SK-N-SH (cell line): ENCODE results near the gene CRYBG2. TPM values are rescaled to one million over a fixed set of nuclear protein-coding genes. Genes with fewer than 3 reads are reported as not detected.

Source experiments
- CTCF ChIA-PET: fragments of 300-600, 350-600 bp; formaldehyde crosslinking; extraction: SDS; loops from one replicate; lab custom pipeline; 2021; lab: Yijun Ruan, JAX
- POLR2A ChIA-PET: fragments of 350-600 bp; sonication (Branson Sonifier 250); formaldehyde crosslinking; extraction: SDS; loops from one replicate; lab custom pipeline; 2020; ENCODE audit warnings: antibody characterized with exemption, inconsistent platforms; lab: Yijun Ruan, JAX
- DNase-seq: peaks from one replicate; pipeline ENCODE4 v3.0.0; 2012
- H2AFZ ChIP-seq: fragments of 200-600 bp; sonication (generic); 2 replicates; pipeline ENCODE4 v1.8.1; 2016; ENCODE audit warnings: antibody characterized with exemption, mild to moderate bottlenecking, low read depth
- H3F3A ChIP-seq: fragments of 200-600 bp; sonication (generic); replicated peaks from 2 replicates; pipeline ENCODE3; 2016; ENCODE audit warnings: antibody characterized with exemption, mild to moderate bottlenecking; ENCODE audit not compliant: insufficient read depth
- H3K27ac ChIP-seq, 2 experiments: fragments of 200-500 bp in 1 of 2; fragments of 200-600 bp in 1 of 2; sonication (Bioruptor generic) in 1 of 2; sonication (generic), shearing (Covaris generic) in 1 of 2; 2 replicates each; pipeline versions ENCODE4 v1.5.1 to v1.6.1; 2014 to 2016; ENCODE audit warnings: low read depth in 2 of 2, inconsistent platforms in 1 of 2, low read length in 1 of 2, mild to moderate bottlenecking in 1 of 2, mixed read lengths in 1 of 2
- H3K27me3 ChIP-seq: fragments of 200-600 bp; sonication (generic), shearing (Covaris generic); 2 replicates; pipeline ENCODE4 v1.6.1; 2016; ENCODE audit warnings: mixed run types; ENCODE audit not compliant: insufficient read depth
- H3K36me3 ChIP-seq, 2 experiments: fragments of 200-500 bp in 1 of 2; fragments of 200-600 bp in 1 of 2; sonication (Bioruptor generic) in 1 of 2; sonication (generic) in 1 of 2; replicated peaks in 1 of 2; 2 replicates each; pipeline versions ENCODE3 to v1.5.1; 2014 to 2016; ENCODE audit warnings: low read length in 1 of 2, mild to moderate bottlenecking in 1 of 2; ENCODE audit not compliant: insufficient read depth in 2 of 2, control insufficient read depth in 1 of 2
- H3K4me1 ChIP-seq, 2 experiments: fragments of 200-500 bp in 1 of 2; fragments of 200-600 bp in 1 of 2; sonication (Bioruptor generic) in 1 of 2; sonication (generic), shearing (Covaris generic) in 1 of 2; 2 replicates each; pipeline versions ENCODE4 v1.5.1 to v1.6.1; 2014 to 2016; ENCODE audit warnings: low read depth in 1 of 2, low read length in 1 of 2, mixed run types in 1 of 2; ENCODE audit not compliant: insufficient read depth in 2 of 2, control insufficient read depth in 1 of 2
- H3K4me2 ChIP-seq: fragments of 200-600 bp; sonication (generic), shearing (Covaris generic); 2 replicates; pipeline ENCODE4 v1.6.1; 2017; ENCODE audit warnings: mixed run types
- H3K4me3 ChIP-seq, 2 experiments: fragments of 200-500 bp in 1 of 2; fragments of 200-600 bp in 1 of 2; sonication (Bioruptor generic) in 1 of 2; sonication (generic), shearing (Covaris generic) in 1 of 2; 2 replicates each; pipeline versions ENCODE4 v1.5.1 to v1.8.1; 2014 to 2016; ENCODE audit warnings: low read depth in 2 of 2, inconsistent platforms in 1 of 2, low read length in 1 of 2, mild to moderate bottlenecking in 1 of 2, mixed read lengths in 1 of 2, moderate library complexity in 1 of 2
- H3K79me2 ChIP-seq: fragments of 200-600 bp; sonication (generic); 2 replicates; pipeline ENCODE4 v1.8.1; 2017; ENCODE audit warnings: mild to moderate bottlenecking; ENCODE audit not compliant: insufficient read depth
- H3K9ac ChIP-seq: fragments of 200-600 bp; sonication (generic); 2 replicates; pipeline ENCODE4 v1.6.1; 2017; ENCODE audit warnings: mixed run types
- H3K9me2 ChIP-seq: fragments of 200-600 bp; sonication (generic); 2 replicates; pipeline ENCODE4 v1.6.1; 2017; ENCODE audit warnings: mixed run types
- H3K9me3 ChIP-seq: fragments of 200-600 bp; sonication (generic); 2 replicates; pipeline ENCODE4 v1.6.1; 2017; ENCODE audit warnings: mixed run types, mild to moderate bottlenecking, moderate library complexity
- H4K20me1 ChIP-seq: fragments of 200-600 bp; sonication (generic); 2 replicates; pipeline ENCODE4 v1.6.1; 2017; ENCODE audit warnings: mild to moderate bottlenecking, mixed run types; ENCODE audit not compliant: insufficient read depth
- CHD2 ChIP-seq: fragments of 150-350 bp; IDR thresholded peaks from 2 replicates; pipeline ENCODE4 v1.6.1; 2018; ENCODE audit warnings: low read length; ENCODE audit not compliant: partially characterized antibody
- FOSL2 ChIP-seq: IDR thresholded peaks from 2 replicates; pipeline ENCODE4 v1.4.0; 2012; ENCODE audit warnings: low read depth, mild to moderate bottlenecking, moderate library complexity, borderline replicate concordance
- FOXJ3 ChIP-seq: sonication (generic); formaldehyde crosslinking; IDR thresholded peaks from 2 replicates; pipeline ENCODE4 v1.5.1; 2020; ENCODE audit warnings: mild to moderate bottlenecking, missing genetic modification reagents
- FOXM1 ChIP-seq: IDR thresholded peaks from 2 replicates; pipeline ENCODE4 v1.4.0; 2012; ENCODE audit warnings: low read depth, mild to moderate bottlenecking
- IRF3 ChIP-seq: fragments of 150-350 bp; IDR thresholded peaks from 2 replicates; pipeline ENCODE4 v1.6.1; 2016; ENCODE audit warnings: mild to moderate bottlenecking, low read depth, low read length
- MXI1 ChIP-seq: IDR thresholded peaks from 2 replicates; pipeline ENCODE4 v1.6.1; 2012; ENCODE audit warnings: mild to moderate bottlenecking, low read depth, low read length, improper control_type of control experiment
- NFIC ChIP-seq: IDR thresholded peaks from 2 replicates; pipeline ENCODE4 v1.4.0; 2012; ENCODE audit warnings: borderline replicate concordance
- RAD21 ChIP-seq: IDR thresholded peaks from 2 replicates; pipeline ENCODE4 v1.6.1; 2012; ENCODE audit warnings: mild to moderate bottlenecking, low read length
- RXRA ChIP-seq: IDR thresholded peaks from 2 replicates; pipeline ENCODE4 v1.4.0; 2012; ENCODE audit warnings: low read depth, mild to moderate bottlenecking, borderline replicate concordance
- USF1 ChIP-seq: IDR thresholded peaks from 2 replicates; pipeline ENCODE4 v1.4.0; 2012; ENCODE audit warnings: low read depth, borderline replicate concordance
- WGBS: methylation state at CpG from one replicate; pipeline ENCODE4 v1.1.6; 2017; ENCODE audit warnings: low lambda C conversion rate; 5-methylcytosine and 5-hydroxymethylcytosine counted together
- polyA plus RNA-seq, 3 experiments: library from polyadenylated mRNA; depleted of rRNA; stranded (reverse); fragments of >200 nt; gene quantifications; 2 replicates each; pipeline ENCODE4 v1.2.3, GENCODE V29; 2012
- TF ChIP-seq, protein P1 (sequence below): fragments of 200-600 bp; sonication (generic); IDR thresholded peaks from 2 replicates; pipeline ENCODE4 v1.6.1; 2017; ENCODE audit warnings: antibody characterized with exemption, mild to moderate bottlenecking, moderate library complexity

Gene CRYBG2
- polyA plus RNA-seq, 1 of the 3 experiments (the other 2 are of a cell fraction): 0.08 TPM

GRCh38 chr1:26282401-26282918, 71.5 kb downstream of the CRYBG2 start (continued):
- no peak for TF ChIP-seq USF1
- no peak for TF ChIP-seq IRF3
- TF ChIP-seq NFIC: no peak

DNA sequence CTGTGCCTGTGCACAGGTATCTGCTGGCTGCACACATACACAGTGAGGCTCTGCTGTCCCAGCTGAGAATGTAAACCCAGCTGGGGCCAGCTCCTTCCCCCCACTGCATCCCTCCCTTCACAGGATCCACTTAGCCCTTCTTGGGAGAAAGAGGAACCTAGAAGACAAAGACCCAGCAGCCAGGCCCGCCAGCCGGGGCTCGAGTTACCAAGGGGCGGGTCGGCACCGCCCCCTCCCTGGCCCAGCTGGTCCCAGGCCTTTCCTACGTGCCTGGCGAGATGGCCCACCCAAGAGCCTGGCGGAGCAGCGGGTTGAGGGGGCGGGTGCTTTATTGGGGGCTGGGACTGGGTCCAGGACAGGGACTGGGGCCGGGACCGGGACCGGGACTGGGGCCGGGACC, 72.0 kb downstream of the CRYBG2 start:
- Histone ChIP-seq H4K20me1 (peaks cover 33% of the 10 kb centered on the region), H3K9me3 (no peaks in the 10 kb centered on the region), H3K9ac (no peak overlapping the region), H3K4me3 (peak overlapping the region in 1 of 2 experiments; percentile 85; a peak in 1 of 4 replicates), H3K4me2 (peak overlapping the region; percentile 95), H2AFZ (no peak overlapping the region), H3K79me2 (peaks cover 54% of the 10 kb centered on the region), H3K27ac (peak overlapping the region in 1 of 2 experiments; percentile 87; a peak in 1 of 4 replicates), H3K9me2 (no peaks in the 10 kb centered on the region), H3K36me3 (peaks cover 9 to 22% of the 10 kb centered on the region in 2 experiments), H3K4me1 (peaks cover 26 to 59% of the 10 kb centered on the region in 2 experiments; a peak in 3 of 4 replicates), H3F3A (peaks cover 39% of the 10 kb centered on the region), H3K27me3 (no peaks in the 10 kb centered on the region)
- WGBS: 52% methylated on average over 6 of the region's 15 CpGs
- TF ChIP-seq FOXM1 (no peak), FOXJ3 (no peak), MXI1 (no peak), RAD21 (no peak), CHD2 (no peak), IRF3 (no peak), FOSL2 (no peak), RXRA (no peak)
- TF ChIP-seq, protein P1, sequence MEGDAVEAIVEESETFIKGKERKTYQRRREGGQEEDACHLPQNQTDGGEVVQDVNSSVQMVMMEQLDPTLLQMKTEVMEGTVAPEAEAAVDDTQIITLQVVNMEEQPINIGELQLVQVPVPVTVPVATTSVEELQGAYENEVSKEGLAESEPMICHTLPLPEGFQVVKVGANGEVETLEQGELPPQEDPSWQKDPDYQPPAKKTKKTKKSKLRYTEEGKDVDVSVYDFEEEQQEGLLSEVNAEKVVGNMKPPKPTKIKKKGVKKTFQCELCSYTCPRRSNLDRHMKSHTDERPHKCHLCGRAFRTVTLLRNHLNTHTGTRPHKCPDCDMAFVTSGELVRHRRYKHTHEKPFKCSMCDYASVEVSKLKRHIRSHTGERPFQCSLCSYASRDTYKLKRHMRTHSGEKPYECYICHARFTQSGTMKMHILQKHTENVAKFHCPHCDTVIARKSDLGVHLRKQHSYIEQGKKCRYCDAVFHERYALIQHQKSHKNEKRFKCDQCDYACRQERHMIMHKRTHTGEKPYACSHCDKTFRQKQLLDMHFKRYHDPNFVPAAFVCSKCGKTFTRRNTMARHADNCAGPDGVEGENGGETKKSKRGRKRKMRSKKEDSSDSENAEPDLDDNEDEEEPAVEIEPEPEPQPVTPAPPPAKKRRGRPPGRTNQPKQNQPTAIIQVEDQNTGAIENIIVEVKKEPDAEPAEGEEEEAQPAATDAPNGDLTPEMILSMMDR: no peak
- no peak for DNase-seq
- ChIA-PET POLR2A (no interaction called here), CTCF (interaction anchor here (0.6 to 9.5 kb wide), 3 partner anchors 36 to 135 kb away, joined by 3 to 204 read pairs (median 25); partner anchors contain the start of gene CD52)
